ENCODE results near the gene CTTN. TPM values are rescaled to one million over a fixed set of nuclear protein-coding genes. Genes with fewer than 3 reads are reported as not detected.

The CTTN gene
- total and polyA plus RNA-seq, 9 of the 15 experiments (the other 6 are each of a cell fraction or from before 2014, with no cell fraction given), result 9.9 to 158 (median 99.7) TPM

- TF ChIP-seq USF1 (CRISPR knock-in tag; IDR thresholded peaks at IDR 0.05) (peak; percentile 97), MYNN (IDR thresholded peaks at IDR 0.05) (0 out of 2 replicates have a peak, but pooled peaks have one; percentile 12), MYNN (CRISPR knock-in tag; IDR thresholded peaks at IDR 0.05) (no peak), THRAP3 (IDR thresholded peaks at IDR 0.05; ENCODE audit: borderline replicate concordance) (no peak), IRF9 (tag; IDR thresholded peaks at IDR 0.05) (no peak), SMARCA5 (IDR thresholded peaks at IDR 0.05) (0 out of 2 replicates have a peak, but pooled peaks have one; percentile 29), SP1 (CRISPR knock-in tag; IDR thresholded peaks at IDR 0.05) (peak; percentile 71), CREM (IDR thresholded peaks at IDR 0.05; ENCODE audit: low read depth) (peak; percentile 76), MAZ (CRISPR knock-in tag; conservative IDR thresholded peaks at IDR 0.05 in 1 of 2, IDR thresholded peaks at IDR 0.05 in 1 of 2) (peak in 1 of 2 experiments; percentile 40; a peak in 2 of 4 replicates), OTX1 (CRISPR knock-in tag; IDR thresholded peaks at IDR 0.05) (peak; percentile 55; the same call in 1 of the 2 replicates), ZBTB12 (CRISPR knock-in tag; IDR thresholded peaks at IDR 0.05) (0 out of 2 replicates have a peak, but pooled peaks have one; percentile 36), ZNF639 (CRISPR knock-in tag; conservative IDR thresholded peaks at IDR 0.05 in 1 of 2, IDR thresholded peaks at IDR 0.05 in 1 of 2) (no peak), CCAR2 (IDR thresholded peaks at IDR 0.05; ENCODE audit: low read depth, low read length) (no peak), RCOR1 (IDR thresholded peaks at IDR 0.05; ENCODE audit: borderline replicate concordance in 1 of 2, low read depth in 2 of 2, low read length in 2 of 2) (peak in 1 of 2 experiments; percentile 62; a peak in 1 of 4 replicates)
Observed at GRCh38 chr11:70423523-70424505, 25.5 kb downstream of the CTTN start (continued).

Measured in K562 (cell line).